ENCODE measurements around the gene MARK3.

MARK3 gene

GRCh38 chr14:103542605-103543088 lies 157.4 kb downstream of the MARK3 start:
- no peak overlapping the region for H3K4me3 ChIP-seq (ENCODE audit: low read depth, low read length)
- DNase-seq (ENCODE audit: low read depth), result no peak
- in situ Hi-C loops (cut with HindIII; ENCODE audit: low sequenced_read_pairs), result no loop called here

GRCh38 chr14:103543140-103543539 lies 157.9 kb downstream of the MARK3 start:
- in situ Hi-C loops (cut with HindIII; ENCODE audit: low sequenced_read_pairs), result no loop called here
- no peak overlapping the region for H3K4me3 ChIP-seq (ENCODE audit: low read depth, low read length)
- no peak for TF ChIP-seq CTCF (IDR thresholded peaks at IDR 0.05; ENCODE audit: low read depth, low read length, missing control alignments)
- DNase-seq (ENCODE audit: low read depth), result no peak

More at GRCh38 chr14:103542605-103543088, 157.4 kb downstream of the MARK3 start:
- TF ChIP-seq CTCF (IDR thresholded peaks at IDR 0.05; ENCODE audit: low read depth, low read length, missing control alignments), result no peak

GRCh38 chr14:103543721-103544387 lies 158.6 kb downstream of the MARK3 start:
- TF ChIP-seq CTCF (IDR thresholded peaks at IDR 0.05; ENCODE audit: low read depth, low read length, missing control alignments), result no peak
- in situ Hi-C loops (cut with HindIII; ENCODE audit: low sequenced_read_pairs), result no loop called here

GRCh38 chr14:103544388-103545218 lies 159.4 kb downstream of the MARK3 start:
- no peak for TF ChIP-seq CTCF (IDR thresholded peaks at IDR 0.05; ENCODE audit: low read depth, low read length, missing control alignments)
- in situ Hi-C loops (cut with HindIII; ENCODE audit: low sequenced_read_pairs), result no loop called here
- no peak for DNase-seq (ENCODE audit: low read depth)
- H3K4me3 ChIP-seq (ENCODE audit: low read depth, low read length), result no peak overlapping the region

More at GRCh38 chr14:103543721-103544387, 158.6 kb downstream of the MARK3 start:
- H3K4me3 ChIP-seq (ENCODE audit: low read depth, low read length), result no peak overlapping the region
- no peak for DNase-seq (ENCODE audit: low read depth)

- no peak for TF ChIP-seq CTCF (IDR thresholded peaks at IDR 0.05; ENCODE audit: low read depth, low read length, missing control alignments)
- no peak for DNase-seq (ENCODE audit: low read depth)
- in situ Hi-C loops (cut with HindIII; ENCODE audit: low sequenced_read_pairs), result no loop called here
- H3K4me3 ChIP-seq (ENCODE audit: low read depth, low read length), result no peak overlapping the region
Observed at GRCh38 chr14:103545219-103545914, 160.2 kb downstream of the MARK3 start.

- H3K4me3 ChIP-seq (ENCODE audit: low read depth, low read length), result no peak overlapping the region
- no peak for TF ChIP-seq CTCF (IDR thresholded peaks at IDR 0.05; ENCODE audit: low read depth, low read length, missing control alignments)
- no peak for DNase-seq (ENCODE audit: low read depth)
- in situ Hi-C loops (cut with HindIII; ENCODE audit: low sequenced_read_pairs), result no loop called here
Observed at GRCh38 chr14:103545915-103546651, 160.9 kb downstream of the MARK3 start.

Measured in astrocyte of the cerebellum (primary cell).